AG04450 (cell line): ENCODE measurements around the gene NLRP4. TPM values are rescaled to one million over a fixed set of nuclear protein-coding genes. Genes with fewer than 3 reads are reported as not detected.

ENCODE experiments used
- CTCF ChIA-PET: fragments of 300-600, 350-600 bp; formaldehyde crosslinking; extraction: SDS; loops from one replicate; lab custom pipeline; 2022; ENCODE audit warnings: antibody characterized with exemption, inconsistent platforms; lab: Charles Lee
- POLR2A ChIA-PET: fragments of 350-600 bp; formaldehyde crosslinking; extraction: SDS; loops from one replicate; lab custom pipeline; 2021; ENCODE audit warnings: antibody characterized with exemption, inconsistent platforms; lab: Yijun Ruan, JAX
- DNase-seq: peaks from one replicate; pipeline ENCODE4 v3.0.0-alpha.2; 2011; ENCODE audit warnings: low read depth, low spot score
- H3K27ac ChIP-seq: one replicate; pipeline ENCODE4 v1.5.1; 2012; ENCODE audit warnings: low read depth, low read length, control low read depth
- H3K27me3 ChIP-seq: one replicate; pipeline ENCODE4 v1.6.0; 2012; ENCODE audit warnings: low read length; ENCODE audit not compliant: control insufficient read depth, insufficient read depth
- H3K4me3 ChIP-seq: 2 replicates; pipeline ENCODE4 v1.5.1; 2011; ENCODE audit warnings: mild to moderate bottlenecking, low read depth, low read length, control low read depth
- H3K9me3 ChIP-seq: 2 replicates; pipeline ENCODE4 v1.5.1; 2012; ENCODE audit warnings: low read length; ENCODE audit not compliant: control insufficient read depth, insufficient read depth
- polyA plus RNA-seq: library from polyadenylated mRNA; depleted of rRNA; stranded (reverse); fragments of >200 nt; gene quantifications from 2 replicates; pipeline ENCODE4 v1.2.3, GENCODE V29; 2011
- TF ChIP-seq, protein P1 (sequence below): IDR thresholded peaks from 2 replicates; pipeline ENCODE4 v1.5.1; 2011; ENCODE audit warnings: low read depth, low read length, control low read depth, inconsistent platforms

Gene NLRP4
- polyA plus RNA-seq, 1 experiment, result not detected

DNA sequence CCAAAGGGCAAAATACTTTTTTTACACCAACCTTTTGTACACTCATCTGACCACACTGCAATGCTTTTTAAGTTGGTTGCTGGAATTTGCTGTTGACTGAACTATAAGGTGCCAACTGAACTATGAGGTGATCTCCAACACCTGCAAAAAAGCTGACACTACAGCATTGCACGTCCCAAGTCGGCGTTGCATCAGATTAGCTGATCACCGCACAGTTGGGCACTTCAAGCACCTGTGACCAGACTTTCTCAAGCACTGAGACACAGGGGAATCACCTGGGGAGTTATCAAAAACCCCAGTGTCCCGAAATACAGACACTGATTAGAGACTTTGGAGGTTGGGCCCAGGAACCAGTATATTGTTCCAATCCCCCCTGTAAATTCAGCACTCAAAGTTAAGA lies 5.7 kb upstream of the NLRP4 start:
- no peak overlapping the region for H3K4me3 ChIP-seq
- DNase-seq, result no peak
- H3K27ac ChIP-seq, result no peak overlapping the region
- no peaks in the 10 kb centered on the region for H3K27me3 ChIP-seq
- H3K9me3 ChIP-seq, result peaks cover 25% of the 10 kb centered on the region
- ChIA-PET CTCF (no interaction called here), POLR2A (no interaction called here)
- TF ChIP-seq, protein P1, sequence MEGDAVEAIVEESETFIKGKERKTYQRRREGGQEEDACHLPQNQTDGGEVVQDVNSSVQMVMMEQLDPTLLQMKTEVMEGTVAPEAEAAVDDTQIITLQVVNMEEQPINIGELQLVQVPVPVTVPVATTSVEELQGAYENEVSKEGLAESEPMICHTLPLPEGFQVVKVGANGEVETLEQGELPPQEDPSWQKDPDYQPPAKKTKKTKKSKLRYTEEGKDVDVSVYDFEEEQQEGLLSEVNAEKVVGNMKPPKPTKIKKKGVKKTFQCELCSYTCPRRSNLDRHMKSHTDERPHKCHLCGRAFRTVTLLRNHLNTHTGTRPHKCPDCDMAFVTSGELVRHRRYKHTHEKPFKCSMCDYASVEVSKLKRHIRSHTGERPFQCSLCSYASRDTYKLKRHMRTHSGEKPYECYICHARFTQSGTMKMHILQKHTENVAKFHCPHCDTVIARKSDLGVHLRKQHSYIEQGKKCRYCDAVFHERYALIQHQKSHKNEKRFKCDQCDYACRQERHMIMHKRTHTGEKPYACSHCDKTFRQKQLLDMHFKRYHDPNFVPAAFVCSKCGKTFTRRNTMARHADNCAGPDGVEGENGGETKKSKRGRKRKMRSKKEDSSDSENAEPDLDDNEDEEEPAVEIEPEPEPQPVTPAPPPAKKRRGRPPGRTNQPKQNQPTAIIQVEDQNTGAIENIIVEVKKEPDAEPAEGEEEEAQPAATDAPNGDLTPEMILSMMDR, result no peak

DNA sequence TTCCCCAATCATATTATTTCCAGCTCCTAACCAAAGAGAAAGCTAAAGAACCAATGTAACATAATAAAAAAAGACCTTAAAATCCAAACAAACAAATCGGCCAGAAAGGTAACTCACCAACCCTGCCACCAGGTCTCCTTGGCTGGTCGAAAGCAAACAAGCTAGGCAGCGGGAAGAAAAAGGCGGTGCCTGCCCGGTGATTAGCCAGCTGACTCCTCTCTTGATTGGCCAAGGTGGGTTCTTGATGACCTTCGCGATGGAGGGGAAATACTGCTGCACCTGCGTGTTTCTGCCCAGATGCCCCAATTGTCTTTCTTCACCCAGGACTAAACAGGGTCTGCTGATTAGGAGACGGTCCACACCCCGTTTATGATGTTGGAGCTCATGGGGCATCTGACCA lies 4.5 kb upstream of the NLRP4 start, which contains the start of gene NLRP11:
TSS of gene NLRP11 (minus strand) at position 154 of the 400 bp plus-strand sequence. CDS start 13,825 bp downstream, outside the sequence.
- H3K4me3 ChIP-seq, result no peak within 1 kb of the TSS
- no peak within 1 kb of the TSS for H3K27ac ChIP-seq
- POLR2A ChIA-PET, result no interaction called here
- TF ChIP-seq, protein P1, result no peak
- H3K27me3 ChIP-seq, result no peaks in the 10 kb centered on the region
- DNase-seq, result no peak
- peaks cover 37% of the 10 kb centered on the region for H3K9me3 ChIP-seq
- CTCF ChIA-PET, result no interaction called here

DNA sequence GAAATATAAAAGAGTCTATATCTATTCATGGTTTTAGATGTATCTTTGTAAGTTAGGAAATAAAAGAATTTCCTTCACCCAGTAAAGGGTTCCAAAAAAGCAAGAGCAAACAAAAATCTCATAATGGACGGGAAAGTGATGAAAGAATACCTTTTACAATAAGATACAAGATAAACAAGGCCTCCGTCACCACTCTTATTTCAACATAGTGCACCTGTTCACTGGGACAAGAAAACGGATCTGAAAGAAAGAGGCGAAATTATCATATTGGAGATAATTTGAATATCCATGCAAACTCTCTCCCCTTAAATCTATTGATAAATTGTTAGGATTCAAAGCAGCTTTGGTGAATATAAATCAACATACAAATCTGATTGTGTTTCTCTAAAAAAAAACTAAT lies 3.7 kb upstream of the NLRP4 start:
- CTCF ChIA-PET, result no interaction called here
- POLR2A ChIA-PET, result no interaction called here
- DNase-seq, result no peak

DNA sequence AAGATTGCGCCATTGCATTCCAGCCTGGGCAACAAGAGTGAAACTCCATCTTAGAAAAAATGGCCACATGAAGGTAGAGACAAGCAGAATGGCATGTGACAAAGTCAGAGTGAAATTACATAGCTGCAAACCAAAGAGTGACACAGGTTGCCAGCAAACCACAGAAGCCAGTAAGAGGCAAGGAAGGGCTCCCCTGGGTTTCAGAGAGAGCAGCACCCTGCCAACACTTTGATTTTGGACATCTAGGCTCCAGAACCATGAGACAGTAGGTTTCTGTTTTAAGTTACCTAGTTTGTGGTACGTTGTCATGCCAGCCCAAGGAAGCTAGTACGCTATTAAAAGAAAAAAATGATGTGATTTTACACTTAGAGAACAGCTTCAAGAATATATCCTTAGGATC lies 1.9 kb downstream of the NLRP4 start:
- TF ChIP-seq, protein P1, result no peak

More for the DNA sequence above, 3.7 kb upstream of the NLRP4 start:
- TF ChIP-seq, protein P1, result no peak
- Histone ChIP-seq H3K4me3 (no peak overlapping the region), H3K27ac (no peak overlapping the region), H3K9me3 (peaks cover 40% of the 10 kb centered on the region), H3K27me3 (no peaks in the 10 kb centered on the region)

DNA sequence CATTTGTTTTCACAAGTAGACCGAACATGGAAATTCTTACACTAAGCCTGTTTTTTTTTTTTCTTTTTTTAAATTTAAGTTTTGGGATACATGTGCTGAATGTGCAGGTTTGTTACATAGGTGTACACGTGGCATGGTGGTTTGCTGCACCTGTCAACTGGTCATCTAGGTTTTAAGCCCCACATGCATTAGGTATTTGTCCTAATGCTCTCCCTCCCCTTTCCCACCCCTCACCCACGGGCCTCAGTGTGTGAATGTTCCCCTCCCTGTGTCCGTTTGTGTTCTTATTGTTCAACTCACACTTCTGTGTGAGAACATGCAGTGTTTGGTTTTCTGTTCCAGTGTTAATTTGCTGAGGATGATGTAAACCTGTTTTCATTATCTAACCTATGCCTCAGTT lies 2.6 kb downstream of the NLRP4 start:
- CTCF ChIA-PET, result no interaction called here

More for the DNA sequence above, 1.9 kb downstream of the NLRP4 start:
- H3K27me3 ChIP-seq, result no peaks in the 10 kb centered on the region
- H3K27ac ChIP-seq, result no peak overlapping the region
- no peak overlapping the region for H3K4me3 ChIP-seq
- DNase-seq, result no peak
- ChIA-PET CTCF (no interaction called here), POLR2A (no interaction called here)
- H3K9me3 ChIP-seq, result peaks cover 32% of the 10 kb centered on the region

More for the DNA sequence above, 2.6 kb downstream of the NLRP4 start:
- peaks cover 28% of the 10 kb centered on the region for H3K9me3 ChIP-seq
- TF ChIP-seq, protein P1, result no peak
- no peaks in the 10 kb centered on the region for H3K27me3 ChIP-seq
- H3K4me3 ChIP-seq, result no peak overlapping the region
- H3K27ac ChIP-seq, result no peak overlapping the region
- POLR2A ChIA-PET, result no interaction called here
- DNase-seq, result no peak
